ENCODE measurements around the gene VMAC. TPM values are rescaled to one million over a fixed set of nuclear protein-coding genes. Genes with fewer than 3 reads are reported as not detected.

VMAC gene
- total and polyA plus RNA-seq, 2 of the 8 experiments (the other 6 are each of a cell fraction or from before 2014, with no cell fraction given) = 1.3 to 2.2 TPM

- TF ChIP-seq ATF2 (IDR thresholded peaks at IDR 0.05; ENCODE audit: low read length) (no peak), GTF2F1 (IDR thresholded peaks at IDR 0.05; ENCODE audit: borderline replicate concordance, low read depth, low read length) (no peak), CHD1 (IDR thresholded peaks at IDR 0.05; ENCODE audit: low read depth, low read length) (no peak), MAX (IDR thresholded peaks at IDR 0.05) (no peak), HDAC6 (IDR thresholded peaks at IDR 0.05; ENCODE audit: low read depth, low read length) (no peak), FOSL1 (IDR thresholded peaks at IDR 0.05; ENCODE audit: insufficient read depth, low read depth, low read length) (no peak), ATF3 (IDR thresholded peaks at IDR 0.05; ENCODE audit: insufficient read depth, low read depth, low read length) (no peak), KDM5A (IDR thresholded peaks at IDR 0.05; ENCODE audit: low read length) (no peak)
These were observed 54.8 kb downstream of the VMAC start (continued) for GRCh38 chr19:5959260-5960004.
